B cell (primary cell): ENCODE data around the gene KRTAP10-8. TPM values are rescaled to one million over a fixed set of nuclear protein-coding genes. Genes with fewer than 3 reads are reported as not detected.

Experiments used
- ATAC-seq: fragments of 200-7000 bp; cut with Tn5 transposase; one replicate; pipeline ENCODE4 v1.10.0; 2021; ENCODE audit warnings: low read depth, mild to moderate bottlenecking, moderate number of reproducible peaks, moderate library complexity
- CTCF ChIA-PET: fragments of 350-600 bp; sonication (Branson Sonifier 250); formaldehyde crosslinking; loops from one replicate; lab custom pipeline; 2021; ENCODE audit warnings: antibody characterized with exemption, inconsistent platforms; lab: Charles Lee
- POLR2A ChIA-PET: fragments of 350-600 bp; sonication (Branson Sonifier 250); formaldehyde crosslinking; loops from one replicate; lab custom pipeline; 2021; ENCODE audit warnings: antibody characterized with exemption; lab: Charles Lee
- DNase-seq: peaks from one replicate; pipeline ENCODE4 v3.0.0; 2013
- H2AFZ ChIP-seq: 2 replicates; pipeline ENCODE4 v1.6.1; 2012; ENCODE audit warnings: mild to moderate bottlenecking, low read depth, low read length; ENCODE audit not compliant: insufficient read depth, poor library complexity, severe bottlenecking
- H3K27ac ChIP-seq, 2 donors: 1 replicate in 1 of 2; 2 replicates in 1 of 2; pipeline ENCODE4 v1.5.1; 2012 to 2013; ENCODE audit warnings: low read length in 2 of 2, mild to moderate bottlenecking in 2 of 2, moderate library complexity in 1 of 2
- H3K27me3 ChIP-seq, 4 experiments: fragments of 200-600 bp in 1 of 4; sonication (generic) in 1 of 4; replicated peaks in 1 of 4; 1 replicate in 2 of 4; 2 replicates in 2 of 4; pipeline versions ENCODE4 v1.6.1 to v1.7.0; 2013 to 2016; ENCODE audit warnings: low read length in 3 of 4, mild to moderate bottlenecking in 2 of 4, mixed read lengths in 1 of 4, moderate library complexity in 1 of 4; ENCODE audit not compliant: insufficient read depth in 4 of 4, control insufficient read depth in 3 of 4; ENCODE audit errors: control extremely low read depth in 1 of 4
- H3K36me3 ChIP-seq, 2 experiments: replicated peaks in 1 of 2; 1 replicate in 1 of 2; 2 replicates in 1 of 2; pipeline versions ENCODE4 v1.6.1 to v1.7.1; 2013; ENCODE audit warnings: low read length in 1 of 2; ENCODE audit not compliant: insufficient read depth in 2 of 2, control insufficient read depth in 1 of 2; ENCODE audit errors: control extremely low read depth in 1 of 2, extremely low read depth in 1 of 2
- H3K4me1 ChIP-seq, 2 donors: fragments of 200-600 bp in 1 of 2; sonication (generic) in 1 of 2; 1 replicate in 1 of 2; 2 replicates in 1 of 2; pipeline versions ENCODE4 v1.5.1 to v1.6.1; 2013 to 2017; ENCODE audit warnings: low read length in 2 of 2; ENCODE audit not compliant: control insufficient read depth in 2 of 2, insufficient read depth in 2 of 2
- H3K4me2 ChIP-seq: replicated peaks from 2 replicates; pipeline ENCODE3; 2012; ENCODE audit warnings: mild to moderate bottlenecking, low read depth, low read length; ENCODE audit not compliant: poor library complexity, severe bottlenecking
- H3K4me3 ChIP-seq, 5 experiments: fragments of 200-600 bp in 1 of 5; sonication (generic) in 1 of 5; 1 replicate in 3 of 5; 2 replicates in 2 of 5; pipeline versions ENCODE4 v1.5.1 to v1.7.0; 2011 to 2016; ENCODE audit warnings: low read length in 4 of 5, mild to moderate bottlenecking in 4 of 5, low read depth in 2 of 5, control low read depth in 1 of 5, moderate library complexity in 1 of 5; ENCODE audit not compliant: insufficient read depth in 1 of 5; ENCODE audit errors: control extremely low read depth in 1 of 5, extremely low read depth in 1 of 5
- H3K79me2 ChIP-seq: fragments of 200-600 bp; sonication (generic); one replicate; pipeline ENCODE4 v1.6.0; 2016; ENCODE audit warnings: low read length; ENCODE audit not compliant: control insufficient read depth, insufficient read depth
- H3K9ac ChIP-seq: fragments of 200-600 bp; sonication (generic); 2 replicates; pipeline ENCODE4 v1.6.1; 2017; ENCODE audit warnings: mild to moderate bottlenecking, low read length, moderate library complexity
- H3K9me3 ChIP-seq, 3 donors: one replicate each; pipeline versions ENCODE4 v1.6.1 to v1.7.1; 2013; ENCODE audit warnings: low read length in 2 of 3; ENCODE audit not compliant: control insufficient read depth in 2 of 3, insufficient read depth in 1 of 3; ENCODE audit errors: control extremely low read depth in 1 of 3
- H4K20me1 ChIP-seq: 2 replicates; pipeline ENCODE4 v1.6.0; 2012; ENCODE audit warnings: mild to moderate bottlenecking, low read length; ENCODE audit not compliant: insufficient read depth, control insufficient read depth, poor library complexity, severe bottlenecking
- H3K27ac Mint-ChIP-seq: one replicate; pipeline ENCODE4 v1.8.0; 2021; ENCODE audit warnings: mixed read lengths
- H3K27me3 Mint-ChIP-seq: one replicate; pipeline ENCODE4 v1.8.0; 2021; ENCODE audit warnings: mixed read lengths
- H3K4me1 Mint-ChIP-seq: one replicate; pipeline ENCODE4 v1.8.0; 2021; ENCODE audit warnings: mixed read lengths
- H3K4me3 Mint-ChIP-seq: one replicate; pipeline ENCODE4 v1.8.0; 2021; ENCODE audit warnings: mixed read lengths
- H3K9me3 Mint-ChIP-seq: one replicate; pipeline ENCODE4 v1.8.0; 2022; ENCODE audit warnings: mixed read lengths; ENCODE audit not compliant: insufficient read depth
- CTCF ChIP-seq: fragments of 200-600 bp; IDR thresholded peaks from one replicate; pipeline ENCODE4 v1.8.0; 2022; ENCODE audit warnings: antibody characterized with exemption, mild to moderate bottlenecking
- EZH2 ChIP-seq: IDR thresholded peaks from 2 replicates; pipeline ENCODE4 v1.6.1; 2012; ENCODE audit warnings: borderline replicate concordance, low read depth, mild to moderate bottlenecking, moderate library complexity, low read length; ENCODE audit not compliant: insufficient read depth, poor library complexity, severe bottlenecking
- WGBS: methylation state at CpG from one replicate; pipeline ENCODE4 v1.1.5; 2013; ENCODE audit warnings: missing lambda C conversion rate; ENCODE audit not compliant: insufficient coverage; 5-methylcytosine and 5-hydroxymethylcytosine counted together
- intact Hi-C: fragments of 100-400 bp; cut with micrococcal nuclease; formaldehyde crosslinking; loops from one replicate; pipeline ENCODE4 v1.10.0; 2022
- polyA plus RNA-seq: library from polyadenylated mRNA; depleted of rRNA; stranded (reverse); fragments of >200 nt; gene quantifications from 2 replicates; pipeline ENCODE4 v1.2.3, GENCODE V29; 2012
- total RNA-seq, 2 donors: library from RNA; stranded (reverse); fragments of 120-200 nt in 1 of 2; gene quantifications; 1 replicate in 1 of 2; 2 replicates in 1 of 2; pipeline versions ENCODE4 v1.2.3 to v1.2.4, GENCODE V29; 2013 to 2022

The KRTAP10-8 gene
- total and polyA plus RNA-seq, 2 donors (not counting 1 experiment from before 2014, with no cell fraction given), result not detected

- Histone ChIP-seq H4K20me1 (no peaks in the 10 kb centered on the region), H3K4me2 (no peak within 1 kb of the TSS), H3K4me1 (no peaks in the 10 kb centered on the region), H3K79me2 (no peaks in the 10 kb centered on the region), H3K9ac (no peak within 1 kb of the TSS), H3K4me3 (no peak within 1 kb of the TSS), H3K27me3 (no peaks in the 10 kb centered on the region), H3K36me3 (no peaks in the 10 kb centered on the region), H3K27ac (no peak within 1 kb of the TSS), H2AFZ (no peak within 1 kb of the TSS), H3K9me3 (no peaks in the 10 kb centered on the region)
- DNase-seq (no peak), ATAC-seq (no peak)
- Mint-ChIP-seq H3K27ac (no peak within 1 kb of the TSS), H3K4me3 (no peak within 1 kb of the TSS), H3K4me1 (no peaks in the 10 kb centered on the region), H3K27me3 (peaks cover 17% of the 10 kb centered on the region), H3K9me3 (peaks cover 2% of the 10 kb centered on the region)
- WGBS, result 70% methylated on average over 30 of the region's 33 CpGs
- ChIA-PET POLR2A (no interaction called here), CTCF (no interaction called here)
- TF ChIP-seq EZH2 (no peak), CTCF (no peak)
- intact Hi-C loops, result no loop called here
Measured at GRCh38 chr21:44592446-44593311, 19.2 kb upstream of the KRTAP10-8 start, which contains the start of gene KRTAP10-6. Gene KRTAP10-6, minus strand, starts transcription at chr21:44592505. Its CDS starts 21 bp downstream, at chr21:44592484.
